Daoy (cell line): ENCODE data around the gene ZNF81. TPM values are rescaled to one million over a fixed set of nuclear protein-coding genes. Genes with fewer than 3 reads are reported as not detected.
"Not testable (repeated sequence)": the region's sequence is repeated elsewhere in the genome, so short reads cannot be mapped to it uniquely, and the experiment has no call there.

ENCODE experiments used
- DNase-seq: peaks from one replicate; pipeline ENCODE4 v3.0.0-alpha.2; 2015; ENCODE audit warnings: low read depth
- total RNA-seq: library from RNA; depleted of rRNA; stranded (reverse); fragments of >200 nt; shearing (Covaris generic); gene quantifications from 2 replicates; pipeline ENCODE4 v1.2.3, GENCODE V29; 2014; rRNA removed

Gene ZNF81
- total RNA-seq, 1 experiment from 2014 or later, result 1.9 TPM

GRCh38 chrX:47931970-47932369 is 95.3 kb downstream of the ZNF81 start:
- not testable (repeated sequence) for DNase-seq

- DNase-seq, result no peak
These were observed 97.2 kb downstream of the ZNF81 start for GRCh38 chrX:47933946-47934345.

- DNase-seq, result no peak
These were observed 99.7 kb downstream of the ZNF81 start for GRCh38 chrX:47936224-47936939.

- DNase-seq, result no peak
These were observed 100.2 kb downstream of the ZNF81 start for GRCh38 chrX:47936940-47937317.

GRCh38 chrX:47940448-47940847 is 103.7 kb downstream of the ZNF81 start:
- no peak for DNase-seq

GRCh38 chrX:47941423-47941822 is 104.7 kb downstream of the ZNF81 start:
- DNase-seq, result no peak

- not testable (repeated sequence) for DNase-seq
These were observed 118.6 kb downstream of the ZNF81 start for GRCh38 chrX:47955295-47955694.

GRCh38 chrX:47956016-47956415 is 119.3 kb downstream of the ZNF81 start:
- DNase-seq, result no peak

- DNase-seq, result not testable (repeated sequence)
These were observed 121.5 kb downstream of the ZNF81 start for GRCh38 chrX:47958206-47958605.

GRCh38 chrX:47958761-47959342 is 122.2 kb downstream of the ZNF81 start:
- no peak for DNase-seq

GRCh38 chrX:47960406-47960805 is 123.7 kb downstream of the ZNF81 start:
- no peak for DNase-seq

GRCh38 chrX:47961830-47962229 is 125.1 kb downstream of the ZNF81 start:
- DNase-seq, result not testable (repeated sequence)

- DNase-seq, result not testable (repeated sequence)
These were observed 128.8 kb downstream of the ZNF81 start for GRCh38 chrX:47965526-47965925.

Other genes starting within 250 kb of the ZNF81 start
- not detected in 2 replicates for gene SYN1, start 217.0 kb upstream of the ZNF81 start, total RNA-seq
- 0.74 TPM in 1 of 2 replicates, not detected in the other for gene CFP, start 207.0 kb upstream of the ZNF81 start, total RNA-seq
- 24.9 and 32.2 TPM in 2 replicates for gene ELK1, start 186.3 kb upstream of the ZNF81 start, total RNA-seq
- gene UXT, start 177.7 kb upstream of the ZNF81 start, total RNA-seq, result 145 TPM in 2 replicates
- gene ZNF182, start 167.1 kb downstream of the ZNF81 start, total RNA-seq, result 3.1 and 3.5 TPM in 2 replicates
- not detected in 2 replicates for gene SPACA5, start 170.1 kb downstream of the ZNF81 start, total RNA-seq
- gene ZNF630, start 234.7 kb downstream of the ZNF81 start, total RNA-seq, result 1.3 and 1.6 TPM in 2 replicates